Measurements from ENCODE around the gene NPAS3. TPM values are rescaled to one million over a fixed set of nuclear protein-coding genes. Genes with fewer than 3 reads are reported as not detected.

Gene NPAS3
- total RNA-seq, 1 experiment from 2014 or later: not detected

GRCh38 chr14:33730156-33730555, 791.5 kb downstream of the NPAS3 start:
- Histone ChIP-seq H3K27me3 (ENCODE audit: insufficient read depth, low read length) (peaks cover 46% of the 10 kb centered on the region), H3K4me1 (ENCODE audit: control insufficient read depth in 1 of 2, insufficient read depth in 2 of 2, low read length in 2 of 2) (no peaks in the 10 kb centered on the region), H2AFZ (ENCODE audit: low read depth, low read length, poor library complexity, severe bottlenecking) (no peak overlapping the region), H3K9me2 (ENCODE audit: insufficient read depth) (no peaks in the 10 kb centered on the region), H3K9ac (ENCODE audit: low read length) (no peak overlapping the region), H3K9me3 (ENCODE audit: control insufficient read depth in 1 of 2, insufficient read depth in 1 of 2, low read depth in 1 of 2, low read length in 2 of 2) (no peaks in the 10 kb centered on the region), H3K4me3 (replicated peaks in 1 of 2; ENCODE audit: low read depth in 1 of 2, low read length in 2 of 2) (no peak overlapping the region), H3K4me2 (ENCODE audit: low read length) (no peak overlapping the region), H3K79me2 (ENCODE audit: insufficient read depth, low read length) (no peaks in the 10 kb centered on the region), H3K36me3 (ENCODE audit: control insufficient read depth in 1 of 2, insufficient read depth in 2 of 2, low read length in 2 of 2) (no peaks in the 10 kb centered on the region), H4K20me1 (ENCODE audit: insufficient read depth) (no peaks in the 10 kb centered on the region), H3K27ac (ENCODE audit: low read depth, low read length) (no peak overlapping the region)
- no peak for ATAC-seq
- BruUV-seq (replicated peaks): no TSS peak
- intact Hi-C loops (cut with micrococcal nuclease): no loop called here
- ChIA-PET CTCF (no interaction called here), POLR2A (no interaction called here), RAD21 (ENCODE audit: low non-redundant PET in 1 of 2, low total read pairs in 2 of 2, uncharacterized antibody in 2 of 2, unreplicated experiment in 2 of 2) (no interaction called here)
- no peak for DNase-seq (ENCODE audit: low read depth, low spot score)
- TF ChIP-seq FOSL1 (IDR thresholded peaks at IDR 0.05; ENCODE audit: low read depth) (no peak), CEBPB (IDR thresholded peaks at IDR 0.05; ENCODE audit: low read depth) (no peak), POLR2A (IDR thresholded peaks at IDR 0.05; ENCODE audit: borderline replicate concordance, extremely low read depth, insufficient read depth, insufficient read length) (no peak), TCF7L2 (IDR thresholded peaks at IDR 0.05; ENCODE audit: borderline replicate concordance, extremely low read depth, insufficient read depth, insufficient read length) (no peak), RAD21 (IDR thresholded peaks at IDR 0.05; ENCODE audit: low read depth) (no peak), REST (IDR thresholded peaks at IDR 0.05; ENCODE audit: low read depth) (no peak), ZBTB33 (IDR thresholded peaks at IDR 0.05; ENCODE audit: extremely low read depth, insufficient replicate concordance, low read length) (no peak), ELF1 (IDR thresholded peaks at IDR 0.05; ENCODE audit: borderline replicate concordance, low read depth) (no peak), SP1 (IDR thresholded peaks at IDR 0.05; ENCODE audit: low read depth) (no peak), MAX (IDR thresholded peaks at IDR 0.05) (no peak), EZH2 (IDR thresholded peaks at IDR 0.05) (no peak), SIN3A (IDR thresholded peaks at IDR 0.05; ENCODE audit: low read depth) (no peak), SRF (IDR thresholded peaks at IDR 0.05; ENCODE audit: low read depth) (no peak), CBX3 (IDR thresholded peaks at IDR 0.05; ENCODE audit: low read depth) (no peak), EZH2phosphoT487 (IDR thresholded peaks at IDR 0.05; ENCODE audit: borderline replicate concordance) (no peak), EGR1 (IDR thresholded peaks at IDR 0.05; ENCODE audit: low read depth) (no peak), YY1 (IDR thresholded peaks at IDR 0.05; ENCODE audit: extremely low read depth, insufficient replicate concordance, low read depth, low read length) (no peak), ATF3 (IDR thresholded peaks at IDR 0.05) (no peak)
